Measurements from ENCODE around the gene UBE2J1. TPM values are rescaled to one million over a fixed set of nuclear protein-coding genes. Genes with fewer than 3 reads are reported as not detected.

Gene UBE2J1
- total and polyA plus RNA-seq, 10 of the 15 experiments (the other 5 are each of a cell fraction or from before 2014, with no cell fraction given): 48.7 to 131 (median 90.0) TPM

DNA sequence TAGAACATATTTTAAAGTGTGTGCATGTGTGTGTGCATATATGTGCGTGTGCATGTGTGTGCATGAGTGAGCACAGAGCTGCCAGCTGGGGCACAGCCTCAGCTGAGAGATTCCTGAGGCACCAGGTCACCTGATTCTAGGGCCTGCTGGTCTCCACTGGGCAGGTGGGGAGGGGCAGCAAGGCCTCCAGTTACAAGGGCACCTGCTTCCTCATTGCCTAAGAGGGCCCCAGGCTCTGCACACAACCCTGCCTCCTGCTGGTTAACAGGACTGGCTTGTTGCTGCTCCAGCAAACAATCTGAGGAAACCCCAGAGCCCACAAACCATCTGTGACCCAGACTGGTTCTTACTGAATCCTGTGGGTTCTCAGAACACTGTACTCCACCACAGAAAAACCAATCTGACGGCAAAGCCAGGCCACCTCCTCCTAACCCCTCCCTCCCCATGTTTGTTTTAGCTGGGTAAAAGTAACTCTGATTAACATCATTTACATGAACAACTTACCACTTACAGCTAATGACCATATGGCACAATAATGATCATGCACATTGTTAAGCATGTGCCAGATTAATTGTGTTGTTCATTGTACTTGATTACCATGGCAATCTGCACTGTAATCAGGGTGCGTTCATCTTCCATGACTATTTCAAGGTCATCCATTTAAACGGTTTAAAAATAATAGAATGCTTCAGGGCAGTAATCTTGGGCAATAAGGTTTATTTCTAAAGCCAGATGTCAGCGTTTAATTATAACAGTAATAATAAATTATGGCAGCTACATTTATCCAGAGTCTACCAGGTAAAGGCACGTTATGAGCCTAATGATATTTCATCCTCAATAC lies 23.1 kb upstream of the UBE2J1 start:
- WGBS (ENCODE audit: insufficient coverage, insufficient replicate concordance, low lambda C conversion rate, missing lambda C conversion rate): 42% methylated on average over 6 of the region's 6 CpGs
- Histone ChIP-seq H3K9me3 (replicated peaks; ENCODE audit: control insufficient read depth, insufficient read depth, low read length) (no peaks in the 10 kb centered on the region), H3K36me3 (ENCODE audit: control insufficient read depth in 2 of 2, insufficient read depth in 2 of 2, low read length in 1 of 2) (no peaks in the 10 kb centered on the region), H3K4me2 (ENCODE audit: control insufficient read depth, insufficient read depth) (no peak overlapping the region), H3K79me2 (ENCODE audit: control insufficient read depth, insufficient read depth, low read length) (no peaks in the 10 kb centered on the region; the same call in 1 of the 2 replicates), H2AFZ (ENCODE audit: control insufficient read depth, low read depth, low read length) (no peak overlapping the region), H3K4me1 (ENCODE audit: control insufficient read depth, insufficient read depth, low read length) (peaks cover 28% of the 10 kb centered on the region), H3K27me3 (replicated peaks in 1 of 2; ENCODE audit: control insufficient read depth in 2 of 2, insufficient read depth in 2 of 2, low read length in 1 of 2) (no peaks in the 10 kb centered on the region), H3K9ac (ENCODE audit: control insufficient read depth, insufficient read depth, low read length) (no peak overlapping the region), H3K4me3 (no peak overlapping the region), H3K27ac (ENCODE audit: control insufficient read depth, insufficient read depth) (no peak overlapping the region; the same call in 1 of the 2 replicates), H4K20me1 (ENCODE audit: control insufficient read depth, insufficient read depth) (no peaks in the 10 kb centered on the region)
- ATAC-seq (peak; percentile 91), DNase-seq (ENCODE audit: low read depth, low spot score) (no peak), FAIRE-seq (peak; percentile 61)
- intact Hi-C loops (cut with micrococcal nuclease; ENCODE audit: unreplicated experiment): loop anchor here (1.0 to 10.0 kb wide), 3 partner anchors 12 to 1099 kb away; no protein-coding TSS in a partner anchor
- in situ Hi-C loops (cut with MboI): no loop called here
- SMC1A ChIA-PET (ENCODE audit: uncharacterized antibody, unreplicated experiment): interaction anchor here (0.8 to 2.0 kb wide), 7 partner anchors 9 to 92 kb away, joined by 3 to 8 read pairs (median 3); no protein-coding TSS in a partner anchor
- CTCF ChIA-PET: interaction anchor here (1.1 to 7.4 kb wide), 7 partner anchors 9 to 393 kb away, joined by 6 to 56 read pairs (median 9); partner anchors contain the start of gene ANKRD6
- POLR2A ChIA-PET: interaction anchor here (0.5 to 0.8 kb wide), 3 partner anchors 25 to 1678 kb away, joined by 3 to 5 read pairs (median 3); no protein-coding TSS in a partner anchor
- BruUV-seq (replicated peaks): no TSS peak
- RAD21 ChIA-PET (ENCODE audit: unreplicated experiment): interaction anchor here (0.7 to 1.2 kb wide), 4 partner anchors 13 to 255 kb away, joined by 3 to 4 read pairs (median 3); no protein-coding TSS in a partner anchor
- TF ChIP-seq CBX5 (IDR thresholded peaks at IDR 0.05; ENCODE audit: low read depth): peak; percentile 75; the same call in 1 of the 2 replicates
- peak; percentile 75; the same call in 1 of the 3 replicates for TF ChIP-seq POU2F2 (IDR thresholded peaks at IDR 0.05; ENCODE audit: borderline replicate concordance, low read depth, low read length)
- TF ChIP-seq EZH2 (IDR thresholded peaks at IDR 0.05; ENCODE audit: borderline replicate concordance, control insufficient read depth, low read depth, low read length): no peak
- peak; percentile 86 for TF ChIP-seq TBL1XR1 (IDR thresholded peaks at IDR 0.05; ENCODE audit: low read depth, low read length)
- TF ChIP-seq BMI1 (IDR thresholded peaks at IDR 0.05; ENCODE audit: borderline replicate concordance): no peak
- TF ChIP-seq SREBF2 (IDR thresholded peaks at IDR 0.05; ENCODE audit: low read length): no peak
- no peak for TF ChIP-seq SMAD1 (IDR thresholded peaks at IDR 0.05; ENCODE audit: low read depth, partially characterized antibody)
- TF ChIP-seq, protein P1, sequence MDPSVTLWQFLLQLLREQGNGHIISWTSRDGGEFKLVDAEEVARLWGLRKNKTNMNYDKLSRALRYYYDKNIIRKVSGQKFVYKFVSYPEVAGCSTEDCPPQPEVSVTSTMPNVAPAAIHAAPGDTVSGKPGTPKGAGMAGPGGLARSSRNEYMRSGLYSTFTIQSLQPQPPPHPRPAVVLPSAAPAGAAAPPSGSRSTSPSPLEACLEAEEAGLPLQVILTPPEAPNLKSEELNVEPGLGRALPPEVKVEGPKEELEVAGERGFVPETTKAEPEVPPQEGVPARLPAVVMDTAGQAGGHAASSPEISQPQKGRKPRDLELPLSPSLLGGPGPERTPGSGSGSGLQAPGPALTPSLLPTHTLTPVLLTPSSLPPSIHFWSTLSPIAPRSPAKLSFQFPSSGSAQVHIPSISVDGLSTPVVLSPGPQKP (IDR thresholded peaks at IDR 0.05; ENCODE audit: low read depth, low read length): no peak
- no peak for TF ChIP-seq ZNF207 (IDR thresholded peaks at IDR 0.05; ENCODE audit: borderline replicate concordance)
- TF ChIP-seq SMARCA5 (IDR thresholded peaks at IDR 0.05): no peak; the same call in 1 of the 2 replicates
- TF ChIP-seq, protein P2, sequence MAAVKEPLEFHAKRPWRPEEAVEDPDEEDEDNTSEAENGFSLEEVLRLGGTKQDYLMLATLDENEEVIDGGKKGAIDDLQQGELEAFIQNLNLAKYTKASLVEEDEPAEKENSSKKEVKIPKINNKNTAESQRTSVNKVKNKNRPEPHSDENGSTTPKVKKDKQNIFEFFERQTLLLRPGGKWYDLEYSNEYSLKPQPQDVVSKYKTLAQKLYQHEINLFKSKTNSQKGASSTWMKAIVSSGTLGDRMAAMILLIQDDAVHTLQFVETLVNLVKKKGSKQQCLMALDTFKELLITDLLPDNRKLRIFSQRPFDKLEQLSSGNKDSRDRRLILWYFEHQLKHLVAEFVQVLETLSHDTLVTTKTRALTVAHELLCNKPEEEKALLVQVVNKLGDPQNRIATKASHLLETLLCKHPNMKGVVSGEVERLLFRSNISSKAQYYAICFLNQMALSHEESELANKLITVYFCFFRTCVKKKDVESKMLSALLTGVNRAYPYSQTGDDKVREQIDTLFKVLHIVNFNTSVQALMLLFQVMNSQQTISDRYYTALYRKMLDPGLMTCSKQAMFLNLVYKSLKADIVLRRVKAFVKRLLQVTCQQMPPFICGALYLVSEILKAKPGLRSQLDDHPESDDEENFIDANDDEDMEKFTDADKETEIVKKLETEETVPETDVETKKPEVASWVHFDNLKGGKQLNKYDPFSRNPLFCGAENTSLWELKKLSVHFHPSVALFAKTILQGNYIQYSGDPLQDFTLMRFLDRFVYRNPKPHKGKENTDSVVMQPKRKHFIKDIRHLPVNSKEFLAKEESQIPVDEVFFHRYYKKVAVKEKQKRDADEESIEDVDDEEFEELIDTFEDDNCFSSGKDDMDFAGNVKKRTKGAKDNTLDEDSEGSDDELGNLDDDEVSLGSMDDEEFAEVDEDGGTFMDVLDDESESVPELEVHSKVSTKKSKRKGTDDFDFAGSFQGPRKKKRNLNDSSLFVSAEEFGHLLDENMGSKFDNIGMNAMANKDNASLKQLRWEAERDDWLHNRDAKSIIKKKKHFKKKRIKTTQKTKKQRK (IDR thresholded peaks at IDR 0.05; ENCODE audit: low read depth, low read length): no peak
- TF ChIP-seq, protein P3, sequence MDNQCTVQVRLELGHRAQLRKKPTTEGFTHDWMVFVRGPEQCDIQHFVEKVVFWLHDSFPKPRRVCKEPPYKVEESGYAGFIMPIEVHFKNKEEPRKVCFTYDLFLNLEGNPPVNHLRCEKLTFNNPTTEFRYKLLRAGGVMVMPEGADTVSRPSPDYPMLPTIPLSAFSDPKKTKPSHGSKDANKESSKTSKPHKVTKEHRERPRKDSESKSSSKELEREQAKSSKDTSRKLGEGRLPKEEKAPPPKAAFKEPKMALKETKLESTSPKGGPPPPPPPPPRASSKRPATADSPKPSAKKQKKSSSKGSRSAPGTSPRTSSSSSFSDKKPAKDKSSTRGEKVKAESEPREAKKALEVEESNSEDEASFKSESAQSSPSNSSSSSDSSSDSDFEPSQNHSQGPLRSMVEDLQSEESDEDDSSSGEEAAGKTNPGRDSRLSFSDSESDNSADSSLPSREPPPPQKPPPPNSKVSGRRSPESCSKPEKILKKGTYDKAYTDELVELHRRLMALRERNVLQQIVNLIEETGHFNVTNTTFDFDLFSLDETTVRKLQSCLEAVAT (IDR thresholded peaks at IDR 0.05): peak; percentile 86
- peak; percentile 62 for TF ChIP-seq MEF2B (IDR thresholded peaks at IDR 0.05; ENCODE audit: partially characterized antibody, poor library complexity, severe bottlenecking)
